NCI-H1436 treated with DMSO at 0.1 percent for 48 hours (cell line): ENCODE results near the gene OR5H2.

ENCODE experiments used
- DNase-seq: peaks from one replicate; lab custom pipeline; 2025; lab: John Stamatoyannopoulos, UW

Gene OR5H2

GRCh38 chr3:98331329-98331728 is 49.0 kb downstream of the OR5H2 start:
- DNase-seq = no peak
